OCI-LY7 (cell line): ENCODE measurements around the gene ERVK3-1. TPM values are rescaled to one million over a fixed set of nuclear protein-coding genes. Genes with fewer than 3 reads are reported as not detected.

ENCODE experiments used
- BruUV-seq: library from RNA; stranded (reverse); fragments of 400-500 nt; replicated peaks from 2 replicates; lab custom pipeline; 2021; lab: Mats Ljungman, UMichigan
- CTCF ChIA-PET: fragments of 300-600 bp; sonication (Branson Sonifier 250); formaldehyde crosslinking; loops from one replicate; lab custom pipeline; 2022; ENCODE audit warnings: antibody characterized with exemption; ENCODE audit not compliant: unreplicated experiment; lab: Charles Lee
- POLR2A ChIA-PET: fragments of 300-600 bp; sonication (Branson Sonifier 250); formaldehyde crosslinking; loops from one replicate; lab custom pipeline; 2022; ENCODE audit warnings: antibody characterized with exemption; lab: Charles Lee
- DNase-seq: peaks from one replicate; pipeline ENCODE4 v3.0.0-alpha.2; 2015; ENCODE audit warnings: low spot score
- H2AFZ ChIP-seq: fragments of 200-600 bp; sonication (generic), shearing (Covaris generic); 2 replicates; pipeline ENCODE4 v1.6.1; 2014; ENCODE audit warnings: mild to moderate bottlenecking, antibody characterized with exemption, low read length, moderate library complexity
- H3K27ac ChIP-seq: fragments of 200-600 bp; sonication (generic); 2 replicates; pipeline ENCODE4 v1.5.1; 2014; ENCODE audit warnings: mixed run types, low read depth, mild to moderate bottlenecking, moderate library complexity, low read length, inconsistent platforms; ENCODE audit not compliant: poor library complexity, severe bottlenecking
- H3K36me3 ChIP-seq: fragments of 200-600 bp; sonication (generic); 2 replicates; pipeline ENCODE4 v1.6.1; 2014; ENCODE audit warnings: mild to moderate bottlenecking, antibody characterized with exemption, low read length, moderate library complexity, mixed read lengths; ENCODE audit not compliant: insufficient read depth
- H3K4me1 ChIP-seq: fragments of 200-600 bp; sonication (generic); 2 replicates; pipeline ENCODE4 v1.5.1; 2014; ENCODE audit warnings: mild to moderate bottlenecking, low read length; ENCODE audit not compliant: insufficient read depth, poor library complexity, severe bottlenecking
- H3K4me2 ChIP-seq: fragments of 200-600 bp; sonication (generic); 2 replicates; pipeline ENCODE4 v1.6.1; 2014; ENCODE audit warnings: mild to moderate bottlenecking, low read length
- H3K4me3 ChIP-seq: fragments of 200-600 bp; sonication (generic); 2 replicates; pipeline ENCODE4 v1.5.1; 2014; ENCODE audit warnings: mild to moderate bottlenecking, low read depth, low read length; ENCODE audit not compliant: poor library complexity, severe bottlenecking
- H3K79me2 ChIP-seq: fragments of 200-600 bp; sonication (generic); 2 replicates; pipeline ENCODE4 v1.6.1; 2016; ENCODE audit warnings: low read depth, mild to moderate bottlenecking, low read length, moderate library complexity, mixed read lengths; ENCODE audit not compliant: insufficient read depth
- H3K9me2 ChIP-seq: fragments of 200-600 bp; sonication (generic); 2 replicates; pipeline ENCODE4 v1.6.1; 2016; ENCODE audit warnings: mild to moderate bottlenecking, low read length, mixed read lengths; ENCODE audit not compliant: insufficient read depth
- H3K9me3 ChIP-seq: fragments of 200-600 bp; sonication (generic); 2 replicates; pipeline ENCODE4 v1.6.1; 2014; ENCODE audit warnings: mild to moderate bottlenecking, mixed run types, low read length, mixed read lengths
- H4K20me1 ChIP-seq: fragments of 200-600 bp; sonication (generic); 2 replicates; pipeline ENCODE4 v1.6.1; 2014; ENCODE audit warnings: mild to moderate bottlenecking, antibody characterized with exemption, low read length, moderate library complexity, mixed read lengths; ENCODE audit not compliant: insufficient read depth
- CTCF ChIP-seq: fragments of 200-600 bp; sonication (generic); conservative IDR thresholded peaks from 2 replicates; pipeline ENCODE4 v1.5.1; 2014; ENCODE audit warnings: mild to moderate bottlenecking, antibody characterized with exemption, low read length, moderate library complexity, mixed read lengths
- EZH2phosphoT487 ChIP-seq: fragments of 200-600 bp; sonication (generic); IDR thresholded peaks from 2 replicates; pipeline ENCODE4 v1.6.1; 2018; ENCODE audit warnings: low read depth, borderline replicate concordance, mild to moderate bottlenecking, mixed run types, antibody characterized with exemption, low read length, moderate library complexity, mixed read lengths
- intact Hi-C: fragments of 100-400 bp; cut with micrococcal nuclease; formaldehyde crosslinking; loops from one replicate; pipeline ENCODE4 v1.10.0; 2022; ENCODE audit not compliant: unreplicated experiment
- total RNA-seq, 2 experiments: library from RNA; depleted of rRNA in 1 of 2; stranded (reverse); fragments of >200 nt in 1 of 2; shearing (Covaris generic) in 1 of 2; gene quantifications; 2 replicates each; pipeline ENCODE4 v1.2.3, GENCODE V29; 2014 to 2022

ERVK3-1 gene
- total RNA-seq, 2 experiments from 2014 or later: 48.1 to 61.7 TPM

- POLR2A ChIA-PET: no interaction called here
- no peak for DNase-seq
- TF ChIP-seq EZH2phosphoT487: no peak
- no peak for TF ChIP-seq CTCF
- no TSS peak for BruUV-seq
- H2AFZ ChIP-seq: no peak overlapping the region
- H3K79me2 ChIP-seq: no peaks in the 10 kb centered on the region
- H3K9me2 ChIP-seq: no peaks in the 10 kb centered on the region
- peaks cover 34% of the 10 kb centered on the region for H3K9me3 ChIP-seq
- no peak overlapping the region for H3K27ac ChIP-seq
- no peaks in the 10 kb centered on the region for H3K4me1 ChIP-seq
- H4K20me1 ChIP-seq: no peaks in the 10 kb centered on the region
- CTCF ChIA-PET: no interaction called here
- H3K36me3 ChIP-seq: peaks cover 41% of the 10 kb centered on the region
- intact Hi-C loops: no loop called here
- H3K4me3 ChIP-seq: no peak overlapping the region
- no peak overlapping the region for H3K4me2 ChIP-seq
These were observed 36.8 kb upstream of the ERVK3-1 start for GRCh38 chr19:58268344-58268743.

GRCh38 chr19:58274771-58275201 lies 30.4 kb upstream of the ERVK3-1 start:
- Histone ChIP-seq H3K4me3 (no peak overlapping the region), H3K27ac (no peak overlapping the region), H3K79me2 (peaks cover 15% of the 10 kb centered on the region; the same call in 1 of the 2 replicates), H3K36me3 (peaks cover 48% of the 10 kb centered on the region), H3K4me2 (no peak overlapping the region), H3K4me1 (peaks cover 10% of the 10 kb centered on the region), H3K9me3 (peaks cover 17% of the 10 kb centered on the region; the same call in 1 of the 2 replicates), H2AFZ (no peak overlapping the region), H4K20me1 (no peaks in the 10 kb centered on the region), H3K9me2 (no peaks in the 10 kb centered on the region)
- TF ChIP-seq CTCF (no peak), EZH2phosphoT487 (no peak)
- no TSS peak for BruUV-seq
- intact Hi-C loops: no loop called here
- DNase-seq: no peak
- POLR2A ChIA-PET: interaction anchor here (0.5 kb wide), 1 partner anchor 816 kb away, joined by 3 read pairs; no protein-coding TSS in a partner anchor
- CTCF ChIA-PET: no interaction called here

GRCh38 chr19:58275564-58275963 lies 29.6 kb upstream of the ERVK3-1 start:
- POLR2A ChIA-PET: no interaction called here

More at GRCh38 chr19:58275564-58275963, 29.6 kb upstream of the ERVK3-1 start:
- H3K27ac ChIP-seq: no peak overlapping the region
- H2AFZ ChIP-seq: no peak overlapping the region
- peaks cover 14% of the 10 kb centered on the region; the same call in 1 of the 2 replicates for H3K9me3 ChIP-seq
- intact Hi-C loops: no loop called here
- BruUV-seq: no TSS peak
- H3K4me3 ChIP-seq: no peak overlapping the region
- DNase-seq: no peak
- H3K36me3 ChIP-seq: peaks cover 50% of the 10 kb centered on the region
- H3K79me2 ChIP-seq: peaks cover 22% of the 10 kb centered on the region; the same call in 1 of the 2 replicates
- peaks cover 18% of the 10 kb centered on the region for H3K4me1 ChIP-seq
- no peaks in the 10 kb centered on the region for H4K20me1 ChIP-seq
- TF ChIP-seq CTCF: no peak
- TF ChIP-seq EZH2phosphoT487: no peak
- CTCF ChIA-PET: no interaction called here
- H3K4me2 ChIP-seq: no peak overlapping the region
- H3K9me2 ChIP-seq: no peaks in the 10 kb centered on the region
